AG04449 (cell line): ENCODE data around the gene TSEN2.
"Not testable (repeated sequence)": the region's sequence is repeated elsewhere in the genome, so short reads cannot be mapped to it uniquely, and the experiment has no call there.

Source experiments
- CTCF ChIA-PET: fragments of 350-600 bp; formaldehyde crosslinking; extraction: SDS; loops from one replicate; lab custom pipeline; 2021; ENCODE audit warnings: antibody characterized with exemption; lab: Yijun Ruan, JAX
- POLR2A ChIA-PET: fragments of 400-600, 350-600 bp; formaldehyde crosslinking; extraction: SDS; loops from one replicate; lab custom pipeline; 2020; ENCODE audit warnings: antibody characterized with exemption, inconsistent platforms; lab: Yijun Ruan, JAX
- DNase-seq: peaks from one replicate; pipeline ENCODE4 v3.0.0-alpha.2; 2010; ENCODE audit warnings: low read depth, low spot score
- H3K4me3 ChIP-seq: 2 replicates; pipeline ENCODE4 v1.5.1; 2011; ENCODE audit warnings: low read depth, mild to moderate bottlenecking, control low read depth, low read length
- TF ChIP-seq, protein P1 (sequence below): IDR thresholded peaks from one replicate; pipeline ENCODE4 v1.5.1; 2011; ENCODE audit warnings: mild to moderate bottlenecking, moderate library complexity, low read length, control low read depth, inconsistent platforms; ENCODE audit not compliant: insufficient read depth; ENCODE audit errors: missing control alignments

TSEN2 gene

DNA sequence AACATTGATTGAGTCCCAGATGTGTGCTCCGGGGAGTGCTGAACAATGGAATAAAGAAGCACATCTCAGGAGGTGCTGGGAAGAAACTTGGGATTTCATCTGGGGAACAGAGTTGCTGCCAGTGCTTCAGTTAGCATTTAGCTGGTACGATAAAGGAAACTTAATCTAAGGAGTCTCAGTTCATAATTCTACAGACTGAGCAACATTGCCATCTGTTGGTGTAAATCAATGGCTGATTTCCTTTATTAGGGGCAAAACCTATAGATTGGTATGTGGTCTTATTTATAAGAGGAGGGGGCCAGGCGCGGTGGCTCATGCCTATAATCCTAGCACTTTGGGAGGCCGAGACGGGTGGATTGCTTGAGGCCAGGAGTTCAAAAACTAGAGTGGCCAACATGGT lies 52.1 kb downstream of the TSEN2 start:
- no peak overlapping the region for H3K4me3 ChIP-seq
- POLR2A ChIA-PET, result no interaction called here
- CTCF ChIA-PET, result interaction anchor here (1.0 to 3.7 kb wide), 14 partner anchors 11 to 404 kb away, joined by 3 to 35 read pairs (median 8); partner anchors contain the start of gene TSEN2
- no peak for DNase-seq
- TF ChIP-seq, protein P1, sequence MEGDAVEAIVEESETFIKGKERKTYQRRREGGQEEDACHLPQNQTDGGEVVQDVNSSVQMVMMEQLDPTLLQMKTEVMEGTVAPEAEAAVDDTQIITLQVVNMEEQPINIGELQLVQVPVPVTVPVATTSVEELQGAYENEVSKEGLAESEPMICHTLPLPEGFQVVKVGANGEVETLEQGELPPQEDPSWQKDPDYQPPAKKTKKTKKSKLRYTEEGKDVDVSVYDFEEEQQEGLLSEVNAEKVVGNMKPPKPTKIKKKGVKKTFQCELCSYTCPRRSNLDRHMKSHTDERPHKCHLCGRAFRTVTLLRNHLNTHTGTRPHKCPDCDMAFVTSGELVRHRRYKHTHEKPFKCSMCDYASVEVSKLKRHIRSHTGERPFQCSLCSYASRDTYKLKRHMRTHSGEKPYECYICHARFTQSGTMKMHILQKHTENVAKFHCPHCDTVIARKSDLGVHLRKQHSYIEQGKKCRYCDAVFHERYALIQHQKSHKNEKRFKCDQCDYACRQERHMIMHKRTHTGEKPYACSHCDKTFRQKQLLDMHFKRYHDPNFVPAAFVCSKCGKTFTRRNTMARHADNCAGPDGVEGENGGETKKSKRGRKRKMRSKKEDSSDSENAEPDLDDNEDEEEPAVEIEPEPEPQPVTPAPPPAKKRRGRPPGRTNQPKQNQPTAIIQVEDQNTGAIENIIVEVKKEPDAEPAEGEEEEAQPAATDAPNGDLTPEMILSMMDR, result peak; percentile 29

DNA sequence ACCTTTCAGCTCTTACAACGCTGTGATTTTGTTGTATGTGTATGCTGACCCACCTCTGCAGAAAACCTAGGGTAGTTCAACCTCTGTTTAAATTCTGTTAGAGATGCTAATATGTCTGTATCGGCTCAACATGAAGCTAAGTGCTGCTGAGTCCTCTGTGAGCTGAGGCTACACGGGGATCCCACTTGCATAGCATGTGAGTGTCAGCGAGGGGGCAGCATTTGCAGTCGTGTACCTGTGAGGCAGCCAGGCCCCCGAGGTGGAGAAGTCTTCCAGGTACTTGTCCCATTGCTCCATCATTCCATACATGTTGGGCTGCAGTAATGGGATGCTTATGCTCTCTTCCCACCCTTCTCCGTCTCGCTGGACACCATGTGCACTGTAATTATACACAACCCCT lies 57.3 kb downstream of the TSEN2 start:
- DNase-seq, result no peak
- H3K4me3 ChIP-seq, result no peak overlapping the region
- TF ChIP-seq, protein P1, result peak; percentile 19
- ChIA-PET POLR2A (no interaction called here), CTCF (interaction anchor here (0.9 to 1.6 kb wide), 5 partner anchors 12 to 406 kb away, joined by 3 to 4 read pairs (median 3); no protein-coding TSS in a partner anchor)

DNA sequence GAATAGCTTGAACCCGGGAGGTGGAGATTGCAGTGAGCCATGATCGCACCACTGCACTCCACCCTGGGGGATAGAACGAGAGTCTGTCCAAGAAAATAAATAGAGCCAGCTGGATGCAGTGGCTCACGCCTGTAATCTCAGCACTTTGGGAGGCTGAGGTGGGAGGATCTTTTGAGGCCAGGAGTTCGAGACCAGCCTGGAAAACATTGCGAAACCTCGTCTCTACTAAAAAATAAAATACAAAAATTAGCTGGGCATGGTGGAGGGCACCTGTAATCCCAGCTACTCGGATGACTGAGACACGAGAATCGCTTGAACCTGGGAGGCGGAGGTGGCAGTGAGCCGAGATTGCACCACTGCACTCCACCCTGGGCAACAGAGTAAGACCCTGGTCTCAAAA lies 59.2 kb downstream of the TSEN2 start:
- POLR2A ChIA-PET, DNase-seq, H3K4me3 ChIP-seq: not testable (repeated sequence)
- CTCF ChIA-PET, result interaction anchor here (1.4 kb wide), 1 partner anchor 11 kb away, joined by 4 read pairs; no protein-coding TSS in a partner anchor

DNA sequence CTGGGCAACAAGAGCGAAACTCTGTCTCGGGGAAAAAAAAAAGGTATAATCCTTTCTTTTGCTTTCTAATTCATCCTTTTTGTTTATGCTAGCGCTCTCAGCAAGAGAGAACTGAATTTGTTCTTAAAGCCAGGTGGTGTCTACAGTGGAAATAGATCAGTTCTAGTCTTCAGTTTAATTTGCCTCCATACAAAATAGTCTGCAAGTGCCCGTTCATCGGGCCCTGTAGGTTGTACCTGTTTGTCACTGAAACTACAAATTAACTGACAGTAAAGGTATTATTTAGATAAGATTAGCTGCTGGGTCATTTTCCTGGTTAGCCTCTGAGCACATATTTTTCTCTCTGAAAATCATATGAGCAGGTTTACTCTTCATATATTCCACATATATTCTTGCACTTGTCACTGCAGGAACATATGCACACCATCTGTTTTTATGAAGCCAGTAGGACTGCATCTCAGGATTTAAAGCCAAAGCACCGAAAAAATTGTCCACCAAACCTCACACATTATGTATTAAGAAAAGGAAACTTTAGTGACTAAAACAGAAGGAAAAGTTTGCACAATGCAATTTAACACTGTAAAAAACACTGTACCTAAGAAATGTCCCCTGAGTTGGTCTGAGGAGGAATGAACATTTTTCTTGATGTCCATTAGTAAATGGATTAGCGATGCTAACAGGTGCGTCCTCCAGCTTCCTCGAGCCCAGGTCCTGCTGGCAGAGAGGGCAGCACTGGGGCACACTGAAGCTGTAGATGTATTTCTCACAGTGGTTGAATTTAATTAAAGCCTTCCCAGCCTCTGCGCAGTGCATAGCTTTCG lies 60.6 kb downstream of the TSEN2 start:
- no peak for DNase-seq
- ChIA-PET CTCF (interaction anchor here (1.0 to 1.9 kb wide), 6 partner anchors 8 to 410 kb away, joined by 3 to 4 read pairs (median 4); no protein-coding TSS in a partner anchor), POLR2A (no interaction called here)
- no peak overlapping the region for H3K4me3 ChIP-seq
- TF ChIP-seq, protein P1, result no peak

DNA sequence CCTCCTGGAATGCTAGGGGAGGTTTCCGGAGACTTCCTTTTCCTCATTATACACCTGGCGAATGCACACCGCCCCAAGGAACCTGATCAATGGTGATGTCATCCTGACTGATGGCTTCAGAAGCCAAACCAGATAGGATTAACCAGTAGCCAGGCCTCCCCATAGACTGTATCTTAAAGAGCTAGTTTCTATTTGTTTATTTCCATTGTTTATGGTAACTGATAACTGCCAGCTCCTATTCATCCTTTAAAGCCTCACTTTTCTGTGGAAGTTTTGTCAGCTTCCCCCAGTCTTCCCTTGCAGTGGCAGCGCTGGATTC lies 61.2 kb downstream of the TSEN2 start, which contains the start of gene MKRN2OS:
Gene MKRN2OS (minus strand): TSS at position 27 of the 319 bp plus-strand sequence. CDS start 35 bp downstream, outside the sequence.
- TF ChIP-seq, protein P1, result no peak
- CTCF ChIA-PET, result interaction anchor here (0.6 to 1.9 kb wide), 7 partner anchors 8 to 410 kb away, joined by 3 to 4 read pairs (median 3); no protein-coding TSS in a partner anchor
- no peak within 1 kb of the TSS for H3K4me3 ChIP-seq
- POLR2A ChIA-PET, result no interaction called here
- no peak for DNase-seq

DNA sequence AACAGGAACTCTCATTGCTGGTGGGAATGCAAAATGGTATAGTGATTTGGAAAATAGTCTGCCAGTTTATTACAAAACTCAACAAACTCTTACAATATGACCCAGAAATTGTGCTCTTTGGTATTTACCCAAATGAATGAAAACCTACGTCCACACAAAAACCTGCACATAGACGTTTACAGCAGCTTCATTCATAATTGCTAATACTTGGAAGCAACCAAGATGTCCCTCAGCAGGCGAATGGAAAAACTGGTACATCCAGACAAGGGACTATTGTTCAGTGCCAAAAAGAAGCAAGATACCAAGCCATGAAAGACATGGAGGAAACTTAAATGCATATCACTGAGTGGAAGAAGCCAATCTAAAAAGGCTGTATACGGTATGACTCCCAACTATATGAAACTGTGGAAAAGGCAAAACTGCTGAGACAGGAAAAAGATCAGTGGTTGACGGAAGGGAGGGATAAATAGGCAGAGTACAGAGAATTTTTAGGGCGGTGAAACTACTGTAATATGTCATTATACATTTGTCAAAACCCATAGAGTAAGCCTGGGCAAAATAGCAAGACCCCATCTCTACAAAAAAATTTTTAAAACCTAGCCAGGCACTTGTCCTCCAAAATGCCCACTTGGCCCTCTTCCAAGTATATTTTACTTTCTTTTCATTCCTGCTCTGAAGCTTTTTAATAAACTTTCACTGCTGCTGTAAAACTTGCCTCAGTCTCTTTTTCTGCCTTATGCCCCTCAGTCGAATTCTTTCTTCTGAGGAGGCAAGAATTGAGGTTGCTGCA lies 65.9 kb downstream of the TSEN2 start:
- ChIA-PET POLR2A (no interaction called here), CTCF (no interaction called here)
- H3K4me3 ChIP-seq, result no peak overlapping the region
- TF ChIP-seq, protein P1, result no peak
- no peak for DNase-seq
